ENCODE measurements around the gene ARMC12.
A peak's percentile ranks its signal among the peaks of the same experiment; 100 is the strongest.

ARMC12 gene

GRCh38 chr6:35725721-35726438 lies 11.0 kb upstream of the ARMC12 start:
- peaks cover 5% of the 10 kb centered on the region for H3K4me1 ChIP-seq (ENCODE audit: insufficient read depth, insufficient read length)
- no peak for DNase-seq (ENCODE audit: low read depth, low spot score)
- H3K4me3 ChIP-seq (ENCODE audit: insufficient read length, low read depth): no peak overlapping the region
- no peaks in the 10 kb centered on the region for H3K27me3 ChIP-seq (ENCODE audit: insufficient read depth, insufficient read length)
- H3K9me3 ChIP-seq (ENCODE audit: insufficient read depth, low read length): no peaks in the 10 kb centered on the region
- no peaks in the 10 kb centered on the region for H3K36me3 ChIP-seq (ENCODE audit: insufficient read depth, insufficient read length, low read length)
- TF ChIP-seq SUZ12 (IDR thresholded peaks at IDR 0.05; ENCODE audit: extremely low read depth, insufficient read depth, insufficient read length) (no peak), ZNF274 (IDR thresholded peaks at IDR 0.05; ENCODE audit: low read depth, low read length) (no peak), YY1 (IDR thresholded peaks at IDR 0.05; ENCODE audit: insufficient read depth, insufficient read length) (no peak)
- H3K9ac ChIP-seq (ENCODE audit: insufficient read length, low read depth): peak overlapping the region; percentile 45

- Histone ChIP-seq H3K4me1 (ENCODE audit: insufficient read depth, insufficient read length) (peaks cover 5% of the 10 kb centered on the region), H3K9ac (ENCODE audit: insufficient read length, low read depth) (peak overlapping the region; percentile 87), H3K9me3 (ENCODE audit: insufficient read depth, low read length) (no peaks in the 10 kb centered on the region), H3K27me3 (ENCODE audit: insufficient read depth, insufficient read length) (no peaks in the 10 kb centered on the region), H3K36me3 (ENCODE audit: insufficient read depth, insufficient read length, low read length) (no peaks in the 10 kb centered on the region), H3K4me3 (ENCODE audit: insufficient read length, low read depth) (peak overlapping the region; percentile 74)
- TF ChIP-seq ZNF274 (IDR thresholded peaks at IDR 0.05; ENCODE audit: low read depth, low read length): no peak
- no peak for TF ChIP-seq YY1 (IDR thresholded peaks at IDR 0.05; ENCODE audit: insufficient read depth, insufficient read length)
- TF ChIP-seq SUZ12 (IDR thresholded peaks at IDR 0.05; ENCODE audit: extremely low read depth, insufficient read depth, insufficient read length): no peak
- no peak for DNase-seq (ENCODE audit: low read depth, low spot score)
Observed at GRCh38 chr6:35727231-35727934, 9.4 kb upstream of the ARMC12 start.

- Histone ChIP-seq H3K9me3 (ENCODE audit: insufficient read depth, low read length) (no peaks in the 10 kb centered on the region), H3K36me3 (ENCODE audit: insufficient read depth, insufficient read length, low read length) (no peaks in the 10 kb centered on the region), H3K27me3 (ENCODE audit: insufficient read depth, insufficient read length) (no peaks in the 10 kb centered on the region), H3K4me1 (ENCODE audit: insufficient read depth, insufficient read length) (peaks cover 5% of the 10 kb centered on the region), H3K9ac (ENCODE audit: insufficient read length, low read depth) (peak overlapping the region; percentile 90), H3K4me3 (ENCODE audit: insufficient read length, low read depth) (peak overlapping the region; percentile 74)
- TF ChIP-seq ZNF274 (IDR thresholded peaks at IDR 0.05; ENCODE audit: low read depth, low read length) (no peak), SUZ12 (IDR thresholded peaks at IDR 0.05; ENCODE audit: extremely low read depth, insufficient read depth, insufficient read length) (no peak), YY1 (IDR thresholded peaks at IDR 0.05; ENCODE audit: insufficient read depth, insufficient read length) (no peak)
- no peak for DNase-seq (ENCODE audit: low read depth, low spot score)
Observed at GRCh38 chr6:35727935-35728682, 8.7 kb upstream of the ARMC12 start.

- no peak for DNase-seq (ENCODE audit: low read depth, low spot score)
- no peaks in the 10 kb centered on the region for H3K27me3 ChIP-seq (ENCODE audit: insufficient read depth, insufficient read length)
- H3K4me3 ChIP-seq (ENCODE audit: insufficient read length, low read depth): no peak overlapping the region
- H3K9ac ChIP-seq (ENCODE audit: insufficient read length, low read depth): peak overlapping the region; percentile 90
- no peaks in the 10 kb centered on the region for H3K36me3 ChIP-seq (ENCODE audit: insufficient read depth, insufficient read length, low read length)
- H3K9me3 ChIP-seq (ENCODE audit: insufficient read depth, low read length): no peaks in the 10 kb centered on the region
- peaks cover 5% of the 10 kb centered on the region for H3K4me1 ChIP-seq (ENCODE audit: insufficient read depth, insufficient read length)
- TF ChIP-seq YY1 (IDR thresholded peaks at IDR 0.05; ENCODE audit: insufficient read depth, insufficient read length) (no peak), SUZ12 (IDR thresholded peaks at IDR 0.05; ENCODE audit: extremely low read depth, insufficient read depth, insufficient read length) (no peak), ZNF274 (IDR thresholded peaks at IDR 0.05; ENCODE audit: low read depth, low read length) (no peak)
Observed at GRCh38 chr6:35728683-35729678, 7.9 kb upstream of the ARMC12 start.

GRCh38 chr6:35729722-35730121 lies 7.1 kb upstream of the ARMC12 start:
- DNase-seq (ENCODE audit: low read depth, low spot score): no peak
- no peaks in the 10 kb centered on the region for H3K9me3 ChIP-seq (ENCODE audit: insufficient read depth, low read length)
- H3K27me3 ChIP-seq (ENCODE audit: insufficient read depth, insufficient read length): no peaks in the 10 kb centered on the region
- H3K36me3 ChIP-seq (ENCODE audit: insufficient read depth, insufficient read length, low read length): no peaks in the 10 kb centered on the region
- no peak overlapping the region for H3K4me3 ChIP-seq (ENCODE audit: insufficient read length, low read depth)
- H3K4me1 ChIP-seq (ENCODE audit: insufficient read depth, insufficient read length): peaks cover 5% of the 10 kb centered on the region
- no peak overlapping the region for H3K9ac ChIP-seq (ENCODE audit: insufficient read length, low read depth)
- no peak for TF ChIP-seq YY1 (IDR thresholded peaks at IDR 0.05; ENCODE audit: insufficient read depth, insufficient read length)
- TF ChIP-seq ZNF274 (IDR thresholded peaks at IDR 0.05; ENCODE audit: low read depth, low read length): no peak
- no peak for TF ChIP-seq SUZ12 (IDR thresholded peaks at IDR 0.05; ENCODE audit: extremely low read depth, insufficient read depth, insufficient read length)

GRCh38 chr6:35730745-35731413 lies 6.0 kb upstream of the ARMC12 start:
- Histone ChIP-seq H3K4me3 (ENCODE audit: insufficient read length, low read depth) (peak overlapping the region; percentile 11), H3K9me3 (ENCODE audit: insufficient read depth, low read length) (no peaks in the 10 kb centered on the region), H3K36me3 (ENCODE audit: insufficient read depth, insufficient read length, low read length) (no peaks in the 10 kb centered on the region), H3K9ac (ENCODE audit: insufficient read length, low read depth) (peak overlapping the region; percentile 34), H3K4me1 (ENCODE audit: insufficient read depth, insufficient read length) (peaks cover 4% of the 10 kb centered on the region), H3K27me3 (ENCODE audit: insufficient read depth, insufficient read length) (no peaks in the 10 kb centered on the region)
- no peak for TF ChIP-seq YY1 (IDR thresholded peaks at IDR 0.05; ENCODE audit: insufficient read depth, insufficient read length)
- no peak for TF ChIP-seq SUZ12 (IDR thresholded peaks at IDR 0.05; ENCODE audit: extremely low read depth, insufficient read depth, insufficient read length)
- TF ChIP-seq ZNF274 (IDR thresholded peaks at IDR 0.05; ENCODE audit: low read depth, low read length): no peak
- no peak for DNase-seq (ENCODE audit: low read depth, low spot score)

All from NT2/D1 (cell line).